GF-D8 (cell line): ENCODE results near the gene KCNG2.
"Not testable (repeated sequence)": the region's sequence is repeated elsewhere in the genome, so short reads cannot be mapped to it uniquely, and the experiment has no call there.

ENCODE experiments used
- DNase-seq: peaks from one replicate; lab custom pipeline; 2025; lab: John Stamatoyannopoulos, UW

The KCNG2 gene

GRCh38 chr18:79797518-79798345 is at the start of gene KCNG2:
KCNG2 (plus strand) TSS chr18:79797938; CDS start chr18:79863668, 65,730 bp downstream.
- no peak for DNase-seq

- DNase-seq = no peak
Observed at GRCh38 chr18:79748321-79749180, 49.2 kb upstream of the KCNG2 start.

- no peak for DNase-seq
Observed at GRCh38 chr18:79749251-79750191, 48.2 kb upstream of the KCNG2 start.

GRCh38 chr18:79750980-79751571 is 46.7 kb upstream of the KCNG2 start:
- no peak for DNase-seq

GRCh38 chr18:79751918-79752578 is 45.7 kb upstream of the KCNG2 start:
- not testable (repeated sequence) for DNase-seq

- not testable (repeated sequence) for DNase-seq
Observed at GRCh38 chr18:79752946-79753345, 44.8 kb upstream of the KCNG2 start.

GRCh38 chr18:79753391-79753851 is 44.3 kb upstream of the KCNG2 start:
- no peak for DNase-seq

- no peak for DNase-seq
Observed at GRCh38 chr18:79754022-79754761, 43.5 kb upstream of the KCNG2 start.

GRCh38 chr18:79754831-79755351 is 42.8 kb upstream of the KCNG2 start:
- DNase-seq = no peak

GRCh38 chr18:79755496-79756142 is 42.1 kb upstream of the KCNG2 start:
- DNase-seq = no peak

GRCh38 chr18:79756143-79756500 is 41.6 kb upstream of the KCNG2 start:
- no peak for DNase-seq

- DNase-seq = no peak
Observed at GRCh38 chr18:79756826-79757225, 40.9 kb upstream of the KCNG2 start.

- no peak for DNase-seq
Observed at GRCh38 chr18:79760348-79760747, 37.4 kb upstream of the KCNG2 start.

- no peak for DNase-seq
Observed at GRCh38 chr18:79760881-79761280, 36.9 kb upstream of the KCNG2 start.

- no peak for DNase-seq
Observed at GRCh38 chr18:79763407-79763806, 34.3 kb upstream of the KCNG2 start.

- no peak for DNase-seq
Observed at GRCh38 chr18:79764131-79764530, 33.6 kb upstream of the KCNG2 start.

- no peak for DNase-seq
Observed at GRCh38 chr18:79765491-79766245, 32.1 kb upstream of the KCNG2 start.

- DNase-seq = no peak
Observed at GRCh38 chr18:79766308-79766707, 31.4 kb upstream of the KCNG2 start.

- no peak for DNase-seq
Observed at GRCh38 chr18:79768745-79769144, 29.0 kb upstream of the KCNG2 start.
